Tongue (tissue), 2 donors: Measurements from ENCODE around the gene TNIP2. TPM values are rescaled to one million over a fixed set of nuclear protein-coding genes. Genes with fewer than 3 reads are reported as not detected.
"Not testable (repeated sequence)": the region's sequence is repeated elsewhere in the genome, so short reads cannot be mapped to it uniquely, and the experiment has no call there.

ENCODE experiments used
- DNase-seq: peaks from one replicate; pipeline ENCODE4 v3.0.0-alpha.2; 2015
- total RNA-seq: library from RNA; depleted of rRNA; stranded (reverse); fragments of >200 nt; gene quantifications from one replicate; pipeline ENCODE4 v1.2.3, GENCODE V29; 2014

The TNIP2 gene
- total RNA-seq, 1 donor from 2014 or later, result 20.7 TPM

- DNase-seq, result no peak
These were observed 12.8 kb upstream of the TNIP2 start for GRCh38 chr4:2768921-2769336.

GRCh38 chr4:2768124-2768523 is 12.0 kb upstream of the TNIP2 start:
- DNase-seq, result no peak

- peak; percentile 59 for DNase-seq
These were observed 11.6 kb upstream of the TNIP2 start for GRCh38 chr4:2767705-2768074.

- DNase-seq, result no peak
These were observed 11.0 kb upstream of the TNIP2 start for GRCh38 chr4:2767046-2767704.

GRCh38 chr4:2765832-2766526 is 9.8 kb upstream of the TNIP2 start:
- no peak for DNase-seq

GRCh38 chr4:2763511-2763967 is 7.4 kb upstream of the TNIP2 start:
- no peak for DNase-seq

- DNase-seq, result not testable (repeated sequence)
These were observed 6.6 kb upstream of the TNIP2 start for GRCh38 chr4:2762486-2763370.

GRCh38 chr4:2762048-2762447 is 5.9 kb upstream of the TNIP2 start:
- no peak for DNase-seq

GRCh38 chr4:2761035-2761923 is 5.1 kb upstream of the TNIP2 start:
- no peak for DNase-seq

GRCh38 chr4:2757426-2757825 is 1.3 kb upstream of the TNIP2 start:
- DNase-seq, result no peak

- DNase-seq, result no peak
These were observed 685 bp upstream of the TNIP2 start for GRCh38 chr4:2756691-2757350.

GRCh38 chr4:2754848-2755819 is 1.0 kb downstream of the TNIP2 start:
- DNase-seq, result no peak

- no peak for DNase-seq
These were observed 2.7 kb downstream of the TNIP2 start for GRCh38 chr4:2753436-2753835.

GRCh38 chr4:2750719-2751605 is 5.2 kb downstream of the TNIP2 start:
- DNase-seq, result no peak

GRCh38 chr4:2746891-2747695 is 9.0 kb downstream of the TNIP2 start:
- no peak for DNase-seq

GRCh38 chr4:2745981-2746806 is 9.9 kb downstream of the TNIP2 start:
- DNase-seq, result peak; percentile 45

GRCh38 chr4:2745516-2745915 is 10.6 kb downstream of the TNIP2 start:
- no peak for DNase-seq
